Placental epithelial cell (primary cell): ENCODE results near the gene RCCD1. TPM values are rescaled to one million over a fixed set of nuclear protein-coding genes. Genes with fewer than 3 reads are reported as not detected.

Experiments
- small RNA-seq: library from RNA; depleted of rRNA; stranded (forward); fragments of <200 nt; gene quantifications from one replicate; pipeline ENCODE3, GENCODE V24; 2012
- total RNA-seq: library from RNA; depleted of rRNA; stranded (reverse); fragments of >200 nt; gene quantifications from 2 replicates; pipeline ENCODE4 v1.2.3, GENCODE V29; 2012

RCCD1 gene, protein sequence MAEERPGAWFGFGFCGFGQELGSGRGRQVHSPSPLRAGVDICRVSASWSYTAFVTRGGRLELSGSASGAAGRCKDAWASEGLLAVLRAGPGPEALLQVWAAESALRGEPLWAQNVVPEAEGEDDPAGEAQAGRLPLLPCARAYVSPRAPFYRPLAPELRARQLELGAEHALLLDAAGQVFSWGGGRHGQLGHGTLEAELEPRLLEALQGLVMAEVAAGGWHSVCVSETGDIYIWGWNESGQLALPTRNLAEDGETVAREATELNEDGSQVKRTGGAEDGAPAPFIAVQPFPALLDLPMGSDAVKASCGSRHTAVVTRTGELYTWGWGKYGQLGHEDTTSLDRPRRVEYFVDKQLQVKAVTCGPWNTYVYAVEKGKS
- 10.2 and 11.3 TPM in 2 replicates for total RNA-seq

DNA sequence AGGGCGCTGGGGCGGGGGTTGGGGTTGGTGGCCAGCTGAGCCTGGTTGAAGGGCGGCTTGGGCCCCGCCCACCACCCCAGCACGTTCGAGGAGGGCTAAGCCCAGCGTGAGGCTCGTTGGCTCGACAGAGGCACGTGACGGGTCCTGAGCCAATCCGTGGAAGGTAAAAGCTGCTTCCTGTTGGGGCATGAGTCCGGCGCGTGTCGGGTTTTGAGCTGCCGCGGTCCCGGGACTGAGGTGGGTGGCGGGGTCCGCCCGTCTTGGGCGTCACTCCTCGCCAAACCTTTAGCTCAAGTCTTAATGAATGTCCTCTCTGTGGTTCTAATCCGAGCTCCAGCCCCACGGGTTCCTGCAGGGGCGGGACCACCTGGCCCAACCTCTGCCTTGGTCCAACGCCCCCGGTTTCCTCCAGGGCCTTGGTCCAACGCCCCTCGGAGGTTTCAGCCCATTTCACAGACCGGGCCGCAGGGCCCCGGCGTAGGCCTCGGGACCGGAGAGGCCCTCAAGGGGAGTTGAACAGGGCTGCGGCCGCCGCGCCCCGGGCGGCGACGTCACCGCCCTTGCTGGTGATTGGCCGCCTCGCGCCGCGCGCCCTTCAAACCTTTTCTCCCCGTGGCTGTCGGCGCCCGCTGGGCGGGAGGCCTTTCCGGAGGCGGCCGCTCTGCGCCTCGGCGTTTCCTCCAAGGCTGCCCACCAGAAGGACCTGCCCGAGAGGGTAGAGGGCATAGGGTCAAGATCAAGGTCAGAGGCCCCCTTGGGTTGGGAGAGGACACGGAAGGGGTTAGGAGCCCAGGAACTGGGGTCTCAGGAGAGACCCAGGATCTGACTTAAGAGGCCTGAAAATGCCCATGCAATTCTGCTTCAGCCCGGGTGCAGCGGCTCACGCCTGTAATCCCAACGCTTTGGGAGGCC, at the start of gene RCCD1:
RCCD1 (plus strand) TSS at position 173 of the 912 bp plus-strand sequence. CDS start 1,851 bp downstream, outside the sequence.

DNA sequence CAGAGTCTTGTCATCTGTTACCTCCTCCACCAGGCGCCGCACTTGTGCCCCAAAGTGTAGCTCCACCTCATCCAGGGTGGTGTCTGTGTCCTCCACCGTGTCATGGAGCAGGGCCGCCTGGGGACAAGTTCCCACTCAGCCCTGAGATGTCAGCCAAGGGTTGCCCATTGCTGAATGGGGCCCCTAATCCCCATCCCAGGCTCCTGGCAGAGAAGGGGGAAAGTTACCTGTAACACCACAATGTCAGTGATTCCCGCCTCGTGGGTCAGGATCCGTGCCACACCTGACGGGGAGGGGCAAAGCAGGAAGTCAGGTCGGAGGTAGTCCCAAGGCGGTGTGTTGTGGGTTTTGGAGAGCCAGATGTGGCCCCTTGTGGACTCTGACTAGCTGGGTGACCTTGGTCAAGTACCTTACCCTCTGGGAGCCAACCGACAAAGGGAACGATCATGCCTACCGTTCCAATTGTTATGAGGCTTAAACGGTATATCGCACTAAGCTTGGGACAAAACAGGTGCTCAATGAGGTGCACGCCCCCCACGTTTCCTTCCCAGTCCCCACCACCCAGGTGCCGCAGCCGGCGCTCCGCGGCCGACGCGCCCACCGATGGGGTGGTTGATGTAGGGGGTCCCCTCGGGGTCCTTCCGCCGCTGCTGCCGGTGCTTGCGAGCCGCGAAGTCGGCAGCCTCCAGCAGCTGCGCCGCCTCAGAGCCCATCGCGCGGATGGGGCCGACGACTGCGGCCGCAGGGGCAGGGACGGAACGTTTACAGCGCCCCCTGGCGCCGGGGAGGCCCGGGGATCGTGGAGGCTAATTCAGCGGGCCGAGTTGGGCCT, 22.6 kb upstream of the RCCD1 start, which contains the start of gene HDDC3:
HDDC3 (minus strand) TSS at position 722 of the 832 bp plus-strand sequence; CDS start at position 713, 9 bp downstream.

DNA sequence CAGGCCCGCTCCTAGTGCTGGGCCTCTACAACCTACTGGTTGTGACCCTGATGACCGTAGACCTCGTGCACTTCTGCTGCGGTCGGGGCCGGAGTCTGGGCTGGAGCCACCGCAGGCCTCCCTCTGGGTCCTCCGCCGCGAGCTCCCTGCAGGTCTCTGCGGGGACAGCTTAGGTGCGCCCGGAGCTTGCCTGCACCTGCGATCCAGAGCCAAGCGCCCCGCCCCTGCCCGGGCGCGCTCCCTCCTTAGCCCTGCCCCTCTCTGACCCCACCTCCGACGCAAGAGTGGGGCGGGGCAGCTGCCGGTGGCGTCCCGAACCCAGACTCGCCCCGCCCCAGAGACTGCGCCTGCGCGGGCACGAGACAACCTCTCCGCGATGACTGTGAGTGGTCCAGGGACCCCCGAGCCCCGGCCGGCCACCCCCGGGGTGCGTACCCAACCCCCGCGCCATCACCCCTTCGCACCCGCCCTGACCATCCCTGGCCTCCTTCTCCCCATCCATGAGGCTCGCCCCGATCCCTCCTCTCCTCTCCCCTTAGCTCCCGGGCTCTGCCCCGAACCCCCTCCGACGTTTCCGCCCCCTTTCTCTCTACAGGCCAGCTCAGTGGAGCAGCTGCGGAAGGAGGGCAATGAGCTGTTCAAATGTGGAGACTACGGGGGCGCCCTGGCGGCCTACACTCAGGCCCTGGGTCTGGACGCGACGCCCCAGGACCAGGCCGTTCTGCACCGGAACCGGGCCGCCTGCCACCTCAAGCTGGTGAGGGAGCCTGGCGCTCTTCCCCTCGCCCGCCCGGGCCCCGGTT, 19.5 kb upstream of the RCCD1 start, which contains the start of gene UNC45A:
UNC45A (plus strand) TSS at position 337 of the 803 bp plus-strand sequence; CDS start at position 377, 40 bp downstream.

DNA sequence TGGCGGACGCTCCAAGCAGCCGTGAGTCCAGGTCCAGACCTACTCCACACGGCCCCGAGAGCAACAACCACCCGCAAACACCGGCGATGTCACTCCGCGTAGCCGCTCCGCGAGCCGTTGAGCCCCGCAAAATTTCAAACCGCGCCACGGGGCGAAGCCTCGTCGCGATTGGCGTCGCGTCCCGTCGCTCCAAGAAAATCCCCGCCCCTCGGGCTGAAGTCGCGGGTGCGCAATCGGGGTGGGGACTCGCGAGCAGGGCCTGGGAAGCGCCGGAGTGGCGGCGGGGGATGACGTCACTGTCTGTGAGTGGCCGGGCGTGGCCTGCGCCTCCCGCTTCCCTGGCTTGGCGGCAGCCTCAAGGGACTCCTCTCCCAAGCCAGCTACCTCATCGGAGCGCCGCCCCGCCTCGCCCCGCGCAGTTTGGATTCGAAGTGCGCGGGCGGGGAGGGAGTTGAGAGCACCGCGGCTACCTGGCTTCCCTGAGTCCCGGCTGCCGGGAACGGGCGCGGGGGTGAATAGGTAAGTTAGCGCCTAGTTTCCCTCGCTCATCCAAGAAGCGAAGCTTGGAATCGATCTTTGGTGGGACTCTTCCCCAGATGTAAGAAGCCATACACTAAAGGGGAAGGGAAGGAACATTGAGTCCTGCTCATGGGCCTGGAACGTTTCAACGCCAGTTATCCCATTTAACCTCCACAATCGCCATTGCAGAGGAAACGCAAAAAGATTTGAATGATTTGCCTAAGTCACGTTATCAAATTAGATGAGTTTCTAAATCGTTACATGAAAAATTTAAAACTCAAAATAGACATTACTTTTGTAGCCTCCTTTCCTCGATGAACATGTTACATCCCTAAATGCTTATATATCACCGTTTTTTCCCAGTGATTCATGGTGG, 40.0 kb downstream of the RCCD1 start, which contains the start of gene PRC1:
PRC1 (minus strand) TSS at position 119 of the 895 bp plus-strand sequence; CDS start at position 1, 118 bp downstream.

Small RNAs within 50 kb of the gene (small RNA-seq; reads per million reads assigned to genes)
- gene RF00019 = not detected

Other genes starting within 250 kb of the RCCD1 start
- gene BLM, start 237.5 kb upstream of the RCCD1 start, total RNA-seq = 3.3 and 4.3 TPM in 2 replicates
- gene FURIN, start 86.3 kb upstream of the RCCD1 start, total RNA-seq = 43.2 and 80.0 TPM in 2 replicates
- gene FES, start 70.4 kb upstream of the RCCD1 start, total RNA-seq = 19.7 and 40.8 TPM in 2 replicates
- 12.2 and 20.8 TPM in 2 replicates for gene MAN2A2, start 51.6 kb upstream of the RCCD1 start, total RNA-seq
- 5.9 and 12.8 TPM in 2 replicates for gene HDDC3, start 22.3 kb upstream of the RCCD1 start, total RNA-seq
- gene UNC45A, start 19.6 kb upstream of the RCCD1 start, total RNA-seq = 76.6 and 94.1 TPM in 2 replicates
- 18.5 and 37.0 TPM in 2 replicates for gene PRC1, start 39.7 kb downstream of the RCCD1 start, total RNA-seq
- 10.2 and 15.2 TPM in 2 replicates for gene VPS33B, start 67.7 kb downstream of the RCCD1 start, total RNA-seq
- gene SV2B, start 145.4 kb downstream of the RCCD1 start, total RNA-seq = not detected in 2 replicates